Astrocyte of the spinal cord (primary cell): ENCODE results near the gene SORCS2.

ENCODE experiments used
- DNase-seq: peaks from one replicate; pipeline ENCODE4 v3.0.0; 2011; ENCODE audit warnings: low read depth, low spot score
- H3K4me3 ChIP-seq: 2 replicates; pipeline ENCODE4 v1.5.1; 2011; ENCODE audit warnings: low read depth, mild to moderate bottlenecking, low read length, moderate library complexity
- in situ Hi-C: cut with HindIII; loops from 2 replicates; pipeline ENCODE4 v1.10.0; 2017; ENCODE audit warnings: low sequenced_read_pairs
- TF ChIP-seq, protein P1 (sequence below): IDR thresholded peaks from 2 replicates; pipeline ENCODE4 v1.5.1; 2012; ENCODE audit warnings: low read depth, mild to moderate bottlenecking, low read length, inconsistent platforms

SORCS2 gene

DNA sequence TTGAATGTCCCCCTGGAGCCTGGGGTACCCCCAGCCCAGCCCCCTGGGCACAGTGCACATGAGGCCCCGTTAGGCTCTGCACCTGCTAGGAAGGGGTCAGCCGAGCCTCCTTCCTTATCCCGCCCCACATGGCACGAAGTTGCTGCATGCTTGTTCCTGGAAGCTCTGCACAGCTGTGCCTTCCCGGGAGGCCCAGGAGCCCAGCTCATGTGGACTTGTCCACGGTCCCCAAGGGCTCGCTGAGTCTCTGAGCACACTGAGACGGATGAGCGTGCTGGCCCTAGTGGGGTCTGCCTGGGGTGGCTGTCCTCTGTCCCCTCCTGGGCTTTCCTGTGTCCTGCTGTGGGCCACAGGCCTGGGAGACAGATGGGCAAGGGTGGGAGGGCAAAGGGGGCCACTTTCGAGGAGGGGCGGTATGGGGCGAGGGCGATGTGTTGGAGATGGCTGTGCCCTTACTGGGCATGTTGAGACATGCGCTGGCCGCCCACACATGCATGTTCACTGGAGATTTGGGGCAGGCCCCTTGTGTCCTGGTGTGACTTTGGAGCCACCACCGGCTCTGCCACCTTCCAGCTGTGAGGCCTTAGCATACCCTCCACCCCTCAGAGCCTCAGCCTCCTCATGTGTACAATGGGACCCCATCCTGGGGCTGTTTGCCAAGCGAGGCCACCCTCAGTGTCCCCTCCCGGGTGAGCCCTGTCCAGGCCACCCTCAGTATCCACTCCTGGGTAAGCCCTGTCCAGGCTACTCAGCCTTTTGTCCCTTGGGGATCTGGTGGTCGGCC lies 509.7 kb downstream of the SORCS2 start:
- in situ Hi-C loops = no loop called here
- TF ChIP-seq, protein P1, sequence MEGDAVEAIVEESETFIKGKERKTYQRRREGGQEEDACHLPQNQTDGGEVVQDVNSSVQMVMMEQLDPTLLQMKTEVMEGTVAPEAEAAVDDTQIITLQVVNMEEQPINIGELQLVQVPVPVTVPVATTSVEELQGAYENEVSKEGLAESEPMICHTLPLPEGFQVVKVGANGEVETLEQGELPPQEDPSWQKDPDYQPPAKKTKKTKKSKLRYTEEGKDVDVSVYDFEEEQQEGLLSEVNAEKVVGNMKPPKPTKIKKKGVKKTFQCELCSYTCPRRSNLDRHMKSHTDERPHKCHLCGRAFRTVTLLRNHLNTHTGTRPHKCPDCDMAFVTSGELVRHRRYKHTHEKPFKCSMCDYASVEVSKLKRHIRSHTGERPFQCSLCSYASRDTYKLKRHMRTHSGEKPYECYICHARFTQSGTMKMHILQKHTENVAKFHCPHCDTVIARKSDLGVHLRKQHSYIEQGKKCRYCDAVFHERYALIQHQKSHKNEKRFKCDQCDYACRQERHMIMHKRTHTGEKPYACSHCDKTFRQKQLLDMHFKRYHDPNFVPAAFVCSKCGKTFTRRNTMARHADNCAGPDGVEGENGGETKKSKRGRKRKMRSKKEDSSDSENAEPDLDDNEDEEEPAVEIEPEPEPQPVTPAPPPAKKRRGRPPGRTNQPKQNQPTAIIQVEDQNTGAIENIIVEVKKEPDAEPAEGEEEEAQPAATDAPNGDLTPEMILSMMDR = no peak
- DNase-seq = no peak
- no peak overlapping the region for H3K4me3 ChIP-seq

- in situ Hi-C loops = no loop called here
- no peak for DNase-seq
- TF ChIP-seq, protein P1 = no peak
- no peak overlapping the region for H3K4me3 ChIP-seq
Observed at GRCh38 chr4:7703688-7704087, 511.4 kb downstream of the SORCS2 start.

DNA sequence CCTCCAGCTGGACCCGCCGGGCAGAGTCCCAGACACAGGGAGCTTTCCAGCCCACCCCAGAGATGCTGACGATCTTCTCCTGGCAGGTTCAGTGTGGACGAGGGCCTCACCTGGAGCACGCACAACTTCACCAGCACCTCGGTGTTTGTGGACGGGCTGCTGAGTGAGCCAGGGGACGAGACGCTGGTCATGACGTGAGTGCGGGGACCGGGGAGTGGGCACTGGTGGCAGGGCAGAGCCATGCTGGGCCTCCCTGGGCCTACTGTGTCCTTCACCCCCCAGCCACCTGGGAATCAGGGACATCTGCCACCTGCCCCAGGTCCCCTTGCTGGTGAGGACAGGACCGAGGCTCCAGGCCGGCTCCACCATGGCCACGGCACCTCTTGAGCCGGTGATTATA lies 511.8 kb downstream of the SORCS2 start:
- no peak for DNase-seq
- no peak overlapping the region for H3K4me3 ChIP-seq
- TF ChIP-seq, protein P1 = no peak
- in situ Hi-C loops = no loop called here

GRCh38 chr4:7704625-7705024 lies 512.3 kb downstream of the SORCS2 start:
- in situ Hi-C loops = no loop called here
- no peak for DNase-seq

GRCh38 chr4:7705062-7705461 lies 512.7 kb downstream of the SORCS2 start:
- no peak overlapping the region for H3K4me3 ChIP-seq
- in situ Hi-C loops = no loop called here
- TF ChIP-seq, protein P1 = no peak
- no peak for DNase-seq

More at GRCh38 chr4:7704625-7705024, 512.3 kb downstream of the SORCS2 start:
- no peak overlapping the region for H3K4me3 ChIP-seq
- TF ChIP-seq, protein P1 = no peak

- no peak for DNase-seq
- no peak overlapping the region for H3K4me3 ChIP-seq
- in situ Hi-C loops = no loop called here
- TF ChIP-seq, protein P1 = no peak
Observed at GRCh38 chr4:7705593-7705992, 513.3 kb downstream of the SORCS2 start.
